HepG2 (cell line): ENCODE data around the gene IFRD1. TPM values are rescaled to one million over a fixed set of nuclear protein-coding genes. Genes with fewer than 3 reads are reported as not detected.

Source experiments
- ATAC-seq: fragments of 200-7000 bp; cut with Tn5 transposase; 3 replicates; pipeline ENCODE4 v1.9.1; 2020; ENCODE audit warnings: mild to moderate bottlenecking, moderate library complexity
- BruUV-seq: library from RNA; stranded (reverse); fragments of 400-500 nt; replicated peaks from 2 replicates; lab custom pipeline; 2021; lab: Mats Ljungman, UMichigan
- CTCF ChIA-PET: fragments of 300-600 bp; formaldehyde crosslinking; extraction: SDS; loops from one replicate; lab custom pipeline; 2021; ENCODE audit warnings: low total read pairs, inconsistent platforms, low intra/inter-chr PET ratio; lab: Yijun Ruan, JAX
- POLR2A ChIA-PET: fragments of 350-600 bp; sonication (Branson Sonifier 250); formaldehyde crosslinking; loops from one replicate; lab custom pipeline; 2020; ENCODE audit warnings: antibody characterized with exemption, inconsistent platforms; lab: Yijun Ruan, JAX
- DNase-seq: peaks from one replicate; pipeline ENCODE4 v3.0.0-alpha.2; 2015; ENCODE audit warnings: low spot score
- FAIRE-seq: peaks from 3 replicates; lab custom pipeline; 2011; peaks lifted over from hg19 to GRCh38; lab: Jason Lieb, UNC
- H2AFZ ChIP-seq: one replicate; pipeline ENCODE4 v1.6.1; 2011; ENCODE audit warnings: low read length, inconsistent platforms
- H3K27ac ChIP-seq: fragments of 300-600 bp; 3 replicates; pipeline ENCODE4 v1.8.0; 2011; ENCODE audit warnings: mixed run types, mild to moderate bottlenecking, mixed read lengths, low read length, inconsistent platforms; ENCODE audit not compliant: insufficient read depth; ENCODE audit errors: extremely low read length
- H3K27me3 ChIP-seq, 2 experiments: fragments of 200-600 bp in 1 of 2; 2 replicates in 1 of 2; 3 replicates in 1 of 2; pipeline versions ENCODE4 v1.6.0 to v1.8.0; 2011; ENCODE audit warnings: low read length in 2 of 2, mild to moderate bottlenecking in 2 of 2, moderate library complexity in 2 of 2, inconsistent platforms in 1 of 2; ENCODE audit not compliant: insufficient read depth in 2 of 2, control insufficient read depth in 1 of 2
- H3K36me3 ChIP-seq, 2 experiments: fragments of 200-600 bp in 1 of 2; replicated peaks in 1 of 2; 2 replicates in 1 of 2; 3 replicates in 1 of 2; pipeline versions ENCODE4 v1.5.1 to v1.8.0; 2011; ENCODE audit warnings: low read length in 2 of 2, inconsistent platforms in 1 of 2; ENCODE audit not compliant: insufficient read depth in 2 of 2, control insufficient read depth in 1 of 2
- H3K4me1 ChIP-seq: 2 replicates; pipeline ENCODE4 v1.5.1; 2012; ENCODE audit warnings: low read length, inconsistent platforms; ENCODE audit not compliant: insufficient read depth
- H3K4me2 ChIP-seq: 2 replicates; pipeline ENCODE4 v1.6.0; 2011; ENCODE audit warnings: low read depth, low read length, inconsistent platforms
- H3K4me3 ChIP-seq, 3 experiments: fragments of 200-600 bp in 1 of 3; sonication (generic), shearing (Covaris generic) in 1 of 3; replicated peaks in 1 of 3; 2 replicates each; pipeline ENCODE4 v1.5.1; 2011 to 2016; ENCODE audit warnings: low read length in 3 of 3, inconsistent platforms in 2 of 3, low read depth in 2 of 3, mild to moderate bottlenecking in 2 of 3, control low read depth in 1 of 3, mixed read lengths in 1 of 3; ENCODE audit not compliant: insufficient read depth in 1 of 3
- H3K79me2 ChIP-seq: one replicate; pipeline ENCODE4 v1.6.1; 2011; ENCODE audit warnings: low read length, inconsistent platforms; ENCODE audit not compliant: insufficient read depth
- H3K9ac ChIP-seq: 2 replicates; pipeline ENCODE4 v1.6.0; 2011; ENCODE audit warnings: mild to moderate bottlenecking, low read depth, low read length, inconsistent platforms; ENCODE audit not compliant: insufficient read depth
- H3K9me3 ChIP-seq: 2 replicates; pipeline ENCODE4 v1.5.1; 2012; ENCODE audit warnings: mild to moderate bottlenecking, low read length
- H4K20me1 ChIP-seq: 2 replicates; pipeline ENCODE4 v1.6.0; 2011; ENCODE audit warnings: inconsistent platforms, mild to moderate bottlenecking, low read length, moderate library complexity; ENCODE audit not compliant: insufficient read depth
- FOSL2 ChIP-seq: sonication (generic); formaldehyde crosslinking; IDR thresholded peaks from 2 replicates; pipeline ENCODE4 v1.4.0; 2020; ENCODE audit warnings: missing genetic modification reagents
- ZBTB8A ChIP-seq: sonication (generic); formaldehyde crosslinking; IDR thresholded peaks from 2 replicates; pipeline ENCODE4 v1.4.0; 2020; ENCODE audit warnings: mild to moderate bottlenecking, low read depth, missing genetic modification reagents, borderline replicate concordance
- ZNF281 ChIP-seq: sonication (generic); formaldehyde crosslinking; IDR thresholded peaks from 2 replicates; pipeline ENCODE4 v1.4.0; 2020; ENCODE audit warnings: missing genetic modification reagents, borderline replicate concordance
- ZNF496 ChIP-seq: sonication (generic); formaldehyde crosslinking; IDR thresholded peaks from 2 replicates; pipeline ENCODE4 v1.8.1; 2023; ENCODE audit warnings: mild to moderate bottlenecking, moderate library complexity, missing genetic modification reagents; ENCODE audit not compliant: insufficient replicate concordance
- ZNF766 ChIP-seq: sonication (generic); formaldehyde crosslinking; IDR thresholded peaks from 2 replicates; pipeline ENCODE4 v1.5.0; 2020; ENCODE audit warnings: missing genetic modification reagents, borderline replicate concordance
- WGBS: methylation state at CpG from one replicate; pipeline ENCODE4 v1.1.6; 2017; ENCODE audit warnings: low lambda C conversion rate; 5-methylcytosine and 5-hydroxymethylcytosine counted together
- in situ Hi-C: cut with HindIII; loops from 2 replicates; pipeline ENCODE4 v1.10.0; 2017; ENCODE audit warnings: low pct_unique_long_range_greater_than_20kb; ENCODE audit not compliant: extremely low pct_ligation_motif_present
- intact Hi-C: fragments of 100-400 bp; cut with micrococcal nuclease; formaldehyde crosslinking; loops from one replicate; pipeline ENCODE4 v1.10.0; 2022; ENCODE audit not compliant: unreplicated experiment
- polyA plus RNA-seq, 8 experiments: library from polyadenylated mRNA; depleted of rRNA in 3 of 8; stranded (reverse) in 7 of 8; unstranded in 1 of 8; fragments of >200 nt; fragmentation: Illumina TruSeq in 4 of 8; extraction: Trizol in 4 of 8; gene quantifications; 2 replicates each; pipeline versions ENCODE4 v1.2.1 to v1.2.3, GENCODE V29; 2011 to 2016; ENCODE audit warnings: low read depth in 4 of 8, missing spikeins in 1 of 8, mixed read lengths in 1 of 8; ENCODE audit not compliant: insufficient read depth in 1 of 8
- total RNA-seq, 5 experiments: library from RNA; depleted of rRNA; stranded (reverse); fragments of >200 nt; fragmentation: Illumina TruSeq; extraction: Trizol; gene quantifications; 2 replicates each; pipeline ENCODE4 v1.2.3, GENCODE V29; 2016; ENCODE audit warnings: low read depth in 1 of 5

The IFRD1 gene
- total and polyA plus RNA-seq, 2 of the 13 experiments (the other 11 are each of a cell fraction or from before 2014, with no cell fraction given), result 50.9 to 55.5 TPM

GRCh38 chr7:112484671-112485167 lies 34.5 kb downstream of the IFRD1 start:
- no peak overlapping the region for H3K4me3 ChIP-seq
- POLR2A ChIA-PET, result no interaction called here
- WGBS, result 82% methylated on average over 4 of the region's 4 CpGs
- H3K27ac ChIP-seq, result no peak overlapping the region
- no peaks in the 10 kb centered on the region for H3K27me3 ChIP-seq
- H3K36me3 ChIP-seq, result no peaks in the 10 kb centered on the region; a peak in 1 of 5 replicates
- in situ Hi-C loops (no loop called here), intact Hi-C loops (loop anchor here (1.0 kb wide), 1 partner anchor 21 kb away; no protein-coding TSS in a partner anchor)
- no peak overlapping the region for H3K4me2 ChIP-seq
- no peak for ATAC-seq
- no peak for TF ChIP-seq ZNF766 (CRISPR knock-in tag)
- TF ChIP-seq ZBTB8A (CRISPR knock-in tag), result no peak
- TF ChIP-seq FOSL2 (CRISPR knock-in tag), result peak; percentile 40
- no peak for TF ChIP-seq ZNF496 (CRISPR knock-in tag)
- peak; percentile 31; the same call in 1 of the 2 replicates for TF ChIP-seq ZNF281 (CRISPR knock-in tag)
- TF ChIP-seq, all 625 proteins: peak for 2
- Histone ChIP-seq H4K20me1 (no peaks in the 10 kb centered on the region), H3K9me3 (no peaks in the 10 kb centered on the region), H3K9ac (no peak overlapping the region), H3K79me2 (no peaks in the 10 kb centered on the region), H3K4me1 (peaks cover 8% of the 10 kb centered on the region; the same call in 1 of the 2 replicates), H2AFZ (no peak overlapping the region)
- BruUV-seq, result no TSS peak
- FAIRE-seq (no peak), DNase-seq (peak; percentile 68)
- CTCF ChIA-PET, result no interaction called here
